Measurements from ENCODE around the gene EVPL.

GRCh38 chr17:76003915-76004314 is 23.2 kb downstream of the EVPL start:
- TF ChIP-seq, protein P1, sequence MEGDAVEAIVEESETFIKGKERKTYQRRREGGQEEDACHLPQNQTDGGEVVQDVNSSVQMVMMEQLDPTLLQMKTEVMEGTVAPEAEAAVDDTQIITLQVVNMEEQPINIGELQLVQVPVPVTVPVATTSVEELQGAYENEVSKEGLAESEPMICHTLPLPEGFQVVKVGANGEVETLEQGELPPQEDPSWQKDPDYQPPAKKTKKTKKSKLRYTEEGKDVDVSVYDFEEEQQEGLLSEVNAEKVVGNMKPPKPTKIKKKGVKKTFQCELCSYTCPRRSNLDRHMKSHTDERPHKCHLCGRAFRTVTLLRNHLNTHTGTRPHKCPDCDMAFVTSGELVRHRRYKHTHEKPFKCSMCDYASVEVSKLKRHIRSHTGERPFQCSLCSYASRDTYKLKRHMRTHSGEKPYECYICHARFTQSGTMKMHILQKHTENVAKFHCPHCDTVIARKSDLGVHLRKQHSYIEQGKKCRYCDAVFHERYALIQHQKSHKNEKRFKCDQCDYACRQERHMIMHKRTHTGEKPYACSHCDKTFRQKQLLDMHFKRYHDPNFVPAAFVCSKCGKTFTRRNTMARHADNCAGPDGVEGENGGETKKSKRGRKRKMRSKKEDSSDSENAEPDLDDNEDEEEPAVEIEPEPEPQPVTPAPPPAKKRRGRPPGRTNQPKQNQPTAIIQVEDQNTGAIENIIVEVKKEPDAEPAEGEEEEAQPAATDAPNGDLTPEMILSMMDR (tag by site-specific recombination; IDR thresholded peaks at IDR 0.05), result no peak
- TF ChIP-seq MZF1 (tag by site-specific recombination; IDR thresholded peaks at IDR 0.05; ENCODE audit: borderline replicate concordance), result no peak
- TF ChIP-seq, protein P2, sequence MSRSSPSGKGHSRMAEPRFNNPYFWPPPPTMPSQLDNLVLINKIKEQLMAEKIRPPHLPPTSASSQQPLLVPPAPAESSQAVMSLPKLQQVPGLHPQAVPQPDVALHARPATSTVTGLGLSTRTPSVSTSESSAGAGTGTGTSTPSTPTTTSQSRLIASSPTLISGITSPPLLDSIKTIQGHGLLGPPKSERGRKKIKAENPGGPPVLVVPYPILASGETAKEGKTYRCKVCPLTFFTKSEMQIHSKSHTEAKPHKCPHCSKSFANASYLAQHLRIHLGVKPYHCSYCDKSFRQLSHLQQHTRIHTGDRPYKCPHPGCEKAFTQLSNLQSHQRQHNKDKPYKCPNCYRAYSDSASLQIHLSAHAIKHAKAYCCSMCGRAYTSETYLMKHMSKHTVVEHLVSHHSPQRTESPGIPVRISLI (tag by site-specific recombination; IDR thresholded peaks at IDR 0.05), result no peak

All from HEK293 (cell line).